Measurements from ENCODE around the gene TNFSF10. TPM values are rescaled to one million over a fixed set of nuclear protein-coding genes. Genes with fewer than 3 reads are reported as not detected.

The TNFSF10 gene
- total RNA-seq, 3 donors from 2014 or later (not counting 1 experiment from before 2014, with no cell fraction given): 9.5 to 27.7 (median 18.4) TPM

- Mint-ChIP-seq H3K27ac (no peak overlapping the region), H3K4me1 (peaks cover 15 to 17% of the 10 kb centered on the region in 2 donors), H3K9me3 (no peaks in the 10 kb centered on the region), H3K27me3 (ENCODE audit: low read depth in 2 of 2) (no peaks in the 10 kb centered on the region), H3K36me3 (no peaks in the 10 kb centered on the region), H3K4me3 (no peak overlapping the region)
- ATAC-seq (no peak), DNase-seq (no peak)
- no peak for TF ChIP-seq CTCF (IDR thresholded peaks at IDR 0.05)
- 88% methylated on average over 3 of the region's 3 CpGs for WGBS (ENCODE audit: insufficient coverage)
- H3K27me3 ChIP-seq (ENCODE audit: control insufficient read depth, insufficient read depth, low read length): no peaks in the 10 kb centered on the region
- H3K4me3 ChIP-seq (ENCODE audit: low read length): no peak overlapping the region
- H3K27ac ChIP-seq (ENCODE audit: low read length): no peak overlapping the region
- H3K9me3 ChIP-seq (ENCODE audit: control insufficient read depth, insufficient read depth, low read length): no peaks in the 10 kb centered on the region
- H3K36me3 ChIP-seq (ENCODE audit: control insufficient read depth, insufficient read depth, low read length): no peaks in the 10 kb centered on the region
- intact Hi-C loops (cut with micrococcal nuclease): no loop called here
- H3K4me1 ChIP-seq (ENCODE audit: control insufficient read depth, insufficient read depth, low read length): peaks cover 9% of the 10 kb centered on the region
Observed at GRCh38 chr3:172538368-172539151, 15.3 kb upstream of the TNFSF10 start.

GRCh38 chr3:172537507-172538158 is 14.4 kb upstream of the TNFSF10 start:
- Histone ChIP-seq H3K27me3 (ENCODE audit: control insufficient read depth, insufficient read depth, low read length) (no peaks in the 10 kb centered on the region), H3K4me1 (ENCODE audit: control insufficient read depth, insufficient read depth, low read length) (peaks cover 9% of the 10 kb centered on the region), H3K27ac (ENCODE audit: low read length) (no peak overlapping the region), H3K36me3 (ENCODE audit: control insufficient read depth, insufficient read depth, low read length) (no peaks in the 10 kb centered on the region), H3K9me3 (ENCODE audit: control insufficient read depth, insufficient read depth, low read length) (no peaks in the 10 kb centered on the region), H3K4me3 (ENCODE audit: low read length) (no peak overlapping the region)
- no peak overlapping the region for H3K4me3 Mint-ChIP-seq
- no peaks in the 10 kb centered on the region for H3K36me3 Mint-ChIP-seq
- peak overlapping the region in 1 of 2 donors; percentile 85 for H3K27ac Mint-ChIP-seq
- intact Hi-C loops (cut with micrococcal nuclease): no loop called here
- H3K27me3 Mint-ChIP-seq (ENCODE audit: low read depth in 2 of 2): peaks cover 0 to 3% of the 10 kb centered on the region in 2 donors
- ATAC-seq (no peak), DNase-seq (no peak)
- TF ChIP-seq CTCF (IDR thresholded peaks at IDR 0.05): no peak
- H3K9me3 Mint-ChIP-seq: no peaks in the 10 kb centered on the region
- WGBS (ENCODE audit: insufficient coverage): 100% methylated on average over 1 of the region's 3 CpGs
- peaks cover 15 to 17% of the 10 kb centered on the region in 2 donors for H3K4me1 Mint-ChIP-seq

- no peaks in the 10 kb centered on the region for H3K36me3 ChIP-seq (ENCODE audit: control insufficient read depth, insufficient read depth, low read length)
- intact Hi-C loops (cut with micrococcal nuclease): no loop called here
- Mint-ChIP-seq H3K27ac (peak overlapping the region in 1 of 2 donors; percentile 85), H3K4me3 (no peak overlapping the region), H3K27me3 (ENCODE audit: low read depth in 2 of 2) (peaks cover 0 to 3% of the 10 kb centered on the region in 2 donors), H3K4me1 (peaks cover 15 to 17% of the 10 kb centered on the region in 2 donors), H3K36me3 (no peaks in the 10 kb centered on the region), H3K9me3 (no peaks in the 10 kb centered on the region)
- 41% methylated on average over 5 of the region's 5 CpGs for WGBS (ENCODE audit: insufficient coverage)
- H3K27me3 ChIP-seq (ENCODE audit: control insufficient read depth, insufficient read depth, low read length): no peaks in the 10 kb centered on the region
- no peak overlapping the region for H3K4me3 ChIP-seq (ENCODE audit: low read length)
- H3K27ac ChIP-seq (ENCODE audit: low read length): no peak overlapping the region
- DNase-seq: peak in 1 of 2 donors; percentile 35
- peaks cover 9% of the 10 kb centered on the region for H3K4me1 ChIP-seq (ENCODE audit: control insufficient read depth, insufficient read depth, low read length)
- no peak for TF ChIP-seq CTCF (IDR thresholded peaks at IDR 0.05)
- no peaks in the 10 kb centered on the region for H3K9me3 ChIP-seq (ENCODE audit: control insufficient read depth, insufficient read depth, low read length)
- peak in 2 of 3 donors; percentile 48 to 66 for ATAC-seq
Observed at GRCh38 chr3:172536993-172537419, 13.8 kb upstream of the TNFSF10 start.

Measured in natural killer cell (primary cell).